Psoas muscle (tissue), 8 donors: ENCODE results near the gene TMEM9B. TPM values are rescaled to one million over a fixed set of nuclear protein-coding genes. Genes with fewer than 3 reads are reported as not detected.
A peak's percentile ranks its signal among the peaks of the same experiment; 100 is the strongest.

Experiments
- ATAC-seq, 4 donors: fragments of 200-7000 bp; cut with Tn5 transposase; one replicate each; pipeline ENCODE4 v1.9.1; 2020; ENCODE audit warnings: moderate library complexity in 3 of 4, mild to moderate bottlenecking in 2 of 4
- DNase-seq, 2 donors: peaks; one replicate each; pipeline ENCODE4 v3.0.0-alpha.2; 2020
- H3K27ac ChIP-seq: fragments of 200-600 bp; one replicate; pipeline ENCODE4 v1.8.0; 2022
- H3K27me3 ChIP-seq, 3 donors: fragments of 200-600 bp in 1 of 3; one replicate each; pipeline versions ENCODE4 v1.6.1 to v1.8.0; 2013 to 2022; ENCODE audit warnings: low read length in 2 of 3, mild to moderate bottlenecking in 2 of 3, moderate library complexity in 1 of 3; ENCODE audit not compliant: insufficient read depth in 3 of 3
- H3K36me3 ChIP-seq, 2 donors: fragments of 200-600 bp in 1 of 2; one replicate each; pipeline versions ENCODE4 v1.6.1 to v1.8.0; 2013 to 2022; ENCODE audit warnings: low read depth in 1 of 2, mild to moderate bottlenecking in 1 of 2, moderate library complexity in 1 of 2; ENCODE audit not compliant: insufficient read depth in 1 of 2
- H3K4me1 ChIP-seq: fragments of 200-600 bp; one replicate; pipeline ENCODE4 v1.8.0; 2022
- H3K4me3 ChIP-seq: fragments of 200-600 bp; one replicate; pipeline ENCODE4 v1.8.0; 2022; ENCODE audit warnings: mild to moderate bottlenecking
- H3K9me3 ChIP-seq: fragments of 200-600 bp; one replicate; pipeline ENCODE4 v1.8.0; 2022
- CTCF ChIP-seq: fragments of 200-600 bp; IDR thresholded peaks from one replicate; pipeline ENCODE4 v1.8.0; 2022; ENCODE audit warnings: antibody characterized with exemption
- WGBS, 3 donors: extraction: QIAGEN DNeasy Blood & Tissue Kit; methylation state at CpG; one replicate each; pipeline versions ENCODE4 v1.1.6 to v1.1.7; 2013; 5-methylcytosine and 5-hydroxymethylcytosine counted together
- intact Hi-C, 2 donors: fragments of 100-400 bp; cut with DNase I; formaldehyde crosslinking; loops; one replicate each; pipeline versions ENCODE4 v1.11.0 to v1.14.2; 2022
- polyA plus RNA-seq, 3 donors: library from polyadenylated mRNA; stranded (reverse); fragments of 200-250 nt; gene quantifications; one replicate each; pipeline ENCODE4 v1.2.3, GENCODE V29; 2013
- total RNA-seq, 4 donors: library from RNA; stranded (reverse); fragmentation: NEBNext Ultra II Directional in 2 of 4; extraction: Animal tissue kit (Norgen Biotek cat#: 25700) in 2 of 4; gene quantifications; one replicate each; pipeline versions ENCODE4 v1.2.1 to v1.2.4, GENCODE V29; 2021 to 2023
- donor health status: healthy with polysubstance abuse.
- donor health status: DM: no; HTN: no; CAD: no; lungs with moderate emphysema.
- donor health status: Bipolar disorder and iron deficiency.
- donor health status: healthy.
- donor health status: DM: yes; HTN: yes; CAD: no.
- donor health status: DM: no; HTN: no; CAD: no.
- donor health status: DM: no; HTN: no; CAD: no.
- donor health status: DM: yes; HTN: yes; CAD: no.

Gene TMEM9B
- total and polyA plus RNA-seq, 7 donors: 32.1 to 83.4 (median 40.7) TPM

DNA sequence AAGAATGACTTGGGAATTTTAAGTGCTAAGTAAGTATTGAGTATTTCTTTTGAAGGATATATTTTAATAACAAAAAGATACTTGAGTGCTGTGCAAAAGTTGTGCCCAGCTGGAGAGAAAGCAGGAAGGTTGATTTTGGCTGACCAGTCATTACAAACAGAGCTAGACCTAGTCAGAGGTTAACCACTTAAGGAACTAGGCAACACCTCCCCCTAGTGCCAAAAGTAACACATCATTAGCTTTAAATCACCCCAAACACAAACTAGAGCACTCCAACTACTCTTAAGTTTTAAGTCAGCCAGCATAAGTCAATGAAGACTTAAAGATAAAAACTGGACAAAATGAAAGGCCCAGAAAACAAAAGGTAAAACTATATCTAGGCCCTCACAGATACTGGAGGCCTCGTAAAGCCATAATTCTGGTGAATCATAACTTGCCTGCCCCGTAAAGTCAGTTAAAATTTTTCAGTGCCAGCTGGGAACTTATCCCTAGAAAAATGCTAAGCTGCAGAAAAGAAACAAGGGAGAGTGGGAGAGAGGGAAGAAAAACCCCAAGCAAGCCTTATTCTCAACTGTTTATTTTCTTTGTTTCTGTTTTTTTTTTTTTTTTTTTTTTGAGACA lies 4.6 kb downstream of the TMEM9B start:
- 19 to 55% (median 48%) methylated on average over 2 of the region's 2 CpGs for WGBS, 3 donors
- Histone ChIP-seq H3K4me1 (peaks cover 33% of the 10 kb centered on the region), H3K27me3 (no peaks in the 10 kb centered on the region), H3K27ac (peak overlapping the region; percentile 14), H3K36me3 (peaks cover 0 to 45% of the 10 kb centered on the region in 2 donors), H3K9me3 (no peaks in the 10 kb centered on the region), H3K4me3 (peak overlapping the region; percentile 1)
- ATAC-seq (peak in 2 of 4 donors; percentile 26 to 44), DNase-seq (no peak)
- intact Hi-C loops: loop anchor here in 1 of 2 donors (5.0 to 10.0 kb wide), 2 partner anchors 145 to 272 kb away; a partner anchor contains a TSS
- peak; percentile 56 for TF ChIP-seq CTCF

DNA sequence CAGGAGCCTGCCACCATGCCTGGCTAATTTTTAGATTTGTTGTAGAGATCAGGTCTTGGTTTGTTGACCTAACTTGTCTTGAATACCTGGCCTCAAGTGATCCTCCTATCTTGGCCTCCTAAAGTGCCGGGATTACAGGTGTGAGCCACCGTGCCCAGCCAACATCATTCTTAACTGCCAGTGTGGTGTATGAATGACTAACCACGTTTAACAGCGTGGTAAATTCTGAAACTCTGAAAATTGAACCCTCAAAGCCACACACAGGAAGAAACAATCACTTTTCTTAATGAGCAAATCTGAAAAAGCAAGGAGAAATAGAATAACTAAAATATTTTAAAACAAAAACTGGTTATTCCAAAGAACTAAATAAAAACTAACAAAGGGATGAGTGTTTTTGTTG lies 7.4 kb downstream of the TMEM9B start:
- Histone ChIP-seq H3K9me3 (no peaks in the 10 kb centered on the region), H3K27ac (no peak overlapping the region), H3K4me1 (peaks cover 17% of the 10 kb centered on the region), H3K36me3 (peaks cover 4 to 69% of the 10 kb centered on the region in 2 donors), H3K4me3 (no peak overlapping the region), H3K27me3 (no peaks in the 10 kb centered on the region)
- intact Hi-C loops: no loop called here
- ATAC-seq (no peak), DNase-seq (no peak)
- whole genome bisulfite sequencing, 3 donors: 74 to 86% (median 83%) methylated on average over 4 of the region's 4 CpGs
- no peak for TF ChIP-seq CTCF

- TF ChIP-seq CTCF: no peak
- DNase-seq: no peak
- Histone ChIP-seq H3K27me3 (no peaks in the 10 kb centered on the region), H3K4me1 (no peaks in the 10 kb centered on the region), H3K36me3 (peaks cover 12 to 69% of the 10 kb centered on the region in 2 donors), H3K4me3 (no peak overlapping the region), H3K9me3 (no peaks in the 10 kb centered on the region), H3K27ac (no peak overlapping the region)
- intact Hi-C loops: no loop called here
- 85 to 92% (median 87%) methylated on average over 3 of the region's 3 CpGs for WGBS, 3 donors
- no peak for ATAC-seq
Measured at GRCh38 chr11:8948886-8949285, 15.4 kb downstream of the TMEM9B start.

- no peak for DNase-seq
- intact Hi-C loops: no loop called here
Measured at GRCh38 chr11:8947230-8947943, 16.9 kb downstream of the TMEM9B start.

More at GRCh38 chr11:8947230-8947943, 16.9 kb downstream of the TMEM9B start:
- Histone ChIP-seq H3K4me1 (no peaks in the 10 kb centered on the region), H3K27me3 (no peaks in the 10 kb centered on the region), H3K36me3 (peaks cover 8 to 54% of the 10 kb centered on the region in 2 donors), H3K4me3 (no peak overlapping the region), H3K27ac (no peak overlapping the region), H3K9me3 (no peaks in the 10 kb centered on the region)
- TF ChIP-seq CTCF: no peak
- ATAC-seq: no peak
- WGBS, 3 donors: 80 to 90% (median 88%) methylated on average over 4 of the region's 4 CpGs
